Testis (tissue), 3 donors: ENCODE measurements around the gene SND1. TPM values are rescaled to one million over a fixed set of nuclear protein-coding genes. Genes with fewer than 3 reads are reported as not detected.

ENCODE experiments used
- DNase-seq: peaks from one replicate; pipeline ENCODE4 v3.0.0-alpha.2; 2019
- H3K27ac ChIP-seq, 2 donors: fragments of 200-600 bp; sonication (generic); one replicate each; pipeline ENCODE4 v1.5.1; 2019
- H3K27me3 ChIP-seq: fragments of 200-600 bp; sonication (generic); one replicate; pipeline ENCODE4 v1.5.1; 2019
- H3K36me3 ChIP-seq: fragments of 200-600 bp; sonication (generic); one replicate; pipeline ENCODE4 v1.5.1; 2017; ENCODE audit warnings: low read depth; ENCODE audit errors: missing control alignments
- H3K4me1 ChIP-seq: fragments of 200-600 bp; sonication (generic); one replicate; pipeline ENCODE4 v1.5.1; 2019
- H3K4me3 ChIP-seq, 2 donors: fragments of 200-600 bp; sonication (generic); one replicate each; pipeline ENCODE4 v1.5.1; 2017 to 2019
- H3K9me3 ChIP-seq: fragments of 200-600 bp; sonication (generic); one replicate; pipeline ENCODE4 v1.5.1; 2017
- POLR2A ChIP-seq: fragments of 450-650 bp; IDR thresholded peaks from one replicate; pipeline ENCODE4 v1.6.1; 2017; ENCODE audit warnings: antibody characterized with exemption, mild to moderate bottlenecking, moderate library complexity
- WGBS, 2 donors: methylation state at CpG; one replicate each; pipeline ENCODE4 v1.1.5; 2018; 5-methylcytosine and 5-hydroxymethylcytosine counted together
- intact Hi-C: fragments of 100-400 bp; cut with DNase I; formaldehyde crosslinking; loops from one replicate; pipeline ENCODE4 v1.15.1; 2023; ENCODE audit warnings: low total_unique reads
- polyA plus RNA-seq: library from polyadenylated mRNA; stranded (reverse); fragments of 350-450 nt; fragmentation: Illumina TruSeq; extraction: RNeasy Lipid Tissue Mini Kit (QIAGEN cat#74804); gene quantifications from one replicate; pipeline ENCODE4 v1.2.3, GENCODE V29; 2014; ENCODE audit warnings: low read depth, low replicate concordance; ENCODE audit not compliant: insufficient read depth
- total RNA-seq, 2 donors: library from RNA; depleted of rRNA; stranded (reverse); fragments of >200 nt; gene quantifications; one replicate each; pipeline ENCODE4 v1.2.3, GENCODE V29; 2016
- TF ChIP-seq, protein P1 (sequence below), 3 experiments: fragments of 450-650 bp in 2 of 3; fragments of 200-600 bp in 1 of 3; sonication (generic) in 1 of 3; IDR thresholded peaks; one replicate each; pipeline ENCODE4 v1.5.1; 2016 to 2019; ENCODE audit warnings: antibody characterized with exemption in 3 of 3, mild to moderate bottlenecking in 2 of 3, moderate library complexity in 1 of 3

SND1 gene
- total and polyA plus RNA-seq, 3 donors from 2014 or later = 132 to 207 (median 179) TPM

DNA sequence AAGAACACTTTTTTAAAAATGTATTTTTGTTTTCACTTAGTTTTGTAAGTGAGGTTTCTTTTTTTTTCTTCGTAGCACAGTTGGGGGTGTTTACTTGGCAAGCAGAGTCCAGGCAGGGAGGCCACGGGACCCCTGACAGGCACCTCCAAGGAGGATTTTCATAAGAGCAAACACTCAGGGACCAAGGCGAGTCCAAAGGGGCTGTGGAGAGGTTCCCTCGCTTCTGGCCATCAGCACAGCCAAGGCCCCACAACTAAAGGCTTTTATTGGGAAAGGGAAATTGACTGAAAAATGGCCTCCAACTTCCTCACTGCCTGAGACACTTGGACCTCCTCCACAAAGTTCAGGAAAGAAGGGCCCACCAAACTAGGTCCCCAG lies 205.5 kb downstream of the SND1 start:
- no peak for DNase-seq
- no peaks in the 10 kb centered on the region for H3K36me3 ChIP-seq
- TF ChIP-seq POLR2A = no peak
- TF ChIP-seq, protein P1, sequence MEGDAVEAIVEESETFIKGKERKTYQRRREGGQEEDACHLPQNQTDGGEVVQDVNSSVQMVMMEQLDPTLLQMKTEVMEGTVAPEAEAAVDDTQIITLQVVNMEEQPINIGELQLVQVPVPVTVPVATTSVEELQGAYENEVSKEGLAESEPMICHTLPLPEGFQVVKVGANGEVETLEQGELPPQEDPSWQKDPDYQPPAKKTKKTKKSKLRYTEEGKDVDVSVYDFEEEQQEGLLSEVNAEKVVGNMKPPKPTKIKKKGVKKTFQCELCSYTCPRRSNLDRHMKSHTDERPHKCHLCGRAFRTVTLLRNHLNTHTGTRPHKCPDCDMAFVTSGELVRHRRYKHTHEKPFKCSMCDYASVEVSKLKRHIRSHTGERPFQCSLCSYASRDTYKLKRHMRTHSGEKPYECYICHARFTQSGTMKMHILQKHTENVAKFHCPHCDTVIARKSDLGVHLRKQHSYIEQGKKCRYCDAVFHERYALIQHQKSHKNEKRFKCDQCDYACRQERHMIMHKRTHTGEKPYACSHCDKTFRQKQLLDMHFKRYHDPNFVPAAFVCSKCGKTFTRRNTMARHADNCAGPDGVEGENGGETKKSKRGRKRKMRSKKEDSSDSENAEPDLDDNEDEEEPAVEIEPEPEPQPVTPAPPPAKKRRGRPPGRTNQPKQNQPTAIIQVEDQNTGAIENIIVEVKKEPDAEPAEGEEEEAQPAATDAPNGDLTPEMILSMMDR (IDR thresholded peaks at IDR 0.05) = no peak
- no peak overlapping the region for H3K4me3 ChIP-seq
- no peaks in the 10 kb centered on the region for H3K27me3 ChIP-seq
- intact Hi-C loops = no loop called here
- no peaks in the 10 kb centered on the region for H3K9me3 ChIP-seq
- 97 to 98% methylated on average over 4 of the region's 4 CpGs for WGBS, 2 donors
- H3K27ac ChIP-seq = no peak overlapping the region
- no peaks in the 10 kb centered on the region for H3K4me1 ChIP-seq

DNA sequence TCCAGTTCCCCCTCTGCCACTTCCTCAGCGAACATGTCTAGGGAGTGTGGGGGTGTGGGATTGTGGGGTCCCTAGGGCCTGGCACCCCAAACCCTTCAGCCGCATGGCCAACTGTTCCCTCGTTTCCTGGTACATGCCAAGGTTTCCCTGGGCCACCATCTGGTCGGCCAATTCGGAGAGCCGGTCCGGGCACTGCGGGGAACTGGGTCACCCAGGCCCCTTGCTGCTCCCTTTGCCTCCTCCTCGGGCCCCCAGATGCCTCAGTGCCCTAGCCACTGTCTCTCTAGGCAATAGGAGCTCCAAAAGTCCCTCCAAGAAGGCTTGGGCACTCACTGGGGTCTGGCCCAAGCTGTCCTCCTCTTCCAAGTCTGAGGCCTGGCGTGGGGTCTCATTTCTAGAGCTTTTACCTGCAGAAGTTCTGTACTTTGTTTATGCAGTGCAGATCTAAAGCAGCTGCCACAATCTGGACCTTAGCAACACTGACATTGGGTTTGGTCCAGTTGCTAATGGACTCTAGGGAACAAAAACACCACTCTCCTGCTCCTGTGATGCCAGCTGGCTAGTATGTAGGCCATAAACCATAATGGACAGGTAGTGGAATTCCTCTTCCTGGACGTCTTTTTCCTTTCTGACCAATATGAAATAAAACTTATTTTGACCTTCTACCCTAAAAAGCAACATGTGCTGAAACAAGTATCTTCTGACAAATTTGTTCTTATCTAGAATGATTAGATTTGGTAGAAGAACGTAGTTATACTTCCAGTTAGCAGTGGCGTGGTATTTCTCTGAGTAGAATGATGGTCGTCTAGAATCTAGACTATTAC lies 206.3 kb downstream of the SND1 start:
- intact Hi-C loops = no loop called here
- 80 to 83% methylated on average over 8 to 14 of the region's 14 CpGs for WGBS, 2 donors
- DNase-seq = no peak

GRCh38 chr7:127858915-127859189 lies 206.9 kb downstream of the SND1 start:
- H3K27me3 ChIP-seq = no peaks in the 10 kb centered on the region
- 50 to 76% methylated on average over 1 of the region's 1 CpG for WGBS, 2 donors
- no peaks in the 10 kb centered on the region for H3K36me3 ChIP-seq
- H3K27ac ChIP-seq = no peak overlapping the region
- TF ChIP-seq POLR2A = no peak
- TF ChIP-seq, protein P1 (IDR thresholded peaks at IDR 0.05) = no peak
- no peak for DNase-seq
- H3K4me3 ChIP-seq = no peak overlapping the region
- no peaks in the 10 kb centered on the region for H3K4me1 ChIP-seq
- no peaks in the 10 kb centered on the region for H3K9me3 ChIP-seq
- intact Hi-C loops = no loop called here

More for the DNA sequence above, 206.3 kb downstream of the SND1 start:
- H3K9me3 ChIP-seq = no peaks in the 10 kb centered on the region
- no peak overlapping the region for H3K27ac ChIP-seq
- TF ChIP-seq, protein P1 (IDR thresholded peaks at IDR 0.05) = no peak
- no peak for TF ChIP-seq POLR2A
- no peaks in the 10 kb centered on the region for H3K27me3 ChIP-seq
- no peaks in the 10 kb centered on the region for H3K36me3 ChIP-seq
- no peak overlapping the region for H3K4me3 ChIP-seq
- no peaks in the 10 kb centered on the region for H3K4me1 ChIP-seq

- Histone ChIP-seq H3K36me3 (no peaks in the 10 kb centered on the region), H3K4me3 (no peak overlapping the region), H3K9me3 (no peaks in the 10 kb centered on the region), H3K27me3 (no peaks in the 10 kb centered on the region), H3K27ac (no peak overlapping the region), H3K4me1 (no peaks in the 10 kb centered on the region)
- WGBS, 2 donors = 0% methylated on average over 1 of the region's 1 CpG
- intact Hi-C loops = no loop called here
- no peak for DNase-seq
- TF ChIP-seq POLR2A = no peak
- TF ChIP-seq, protein P1 (IDR thresholded peaks at IDR 0.05) = no peak
Observed at GRCh38 chr7:127859330-127859729, 207.3 kb downstream of the SND1 start.

- Histone ChIP-seq H3K4me3 (no peak overlapping the region), H3K27me3 (no peaks in the 10 kb centered on the region), H3K36me3 (no peaks in the 10 kb centered on the region), H3K4me1 (no peaks in the 10 kb centered on the region), H3K27ac (no peak overlapping the region), H3K9me3 (no peaks in the 10 kb centered on the region)
- DNase-seq = no peak
- WGBS, 2 donors = 82 to 83% methylated on average over 5 of the region's 5 CpGs
- no peak for TF ChIP-seq POLR2A
- TF ChIP-seq, protein P1 (IDR thresholded peaks at IDR 0.05) = no peak
- intact Hi-C loops = no loop called here
Observed at GRCh38 chr7:127862525-127862924, 210.5 kb downstream of the SND1 start.
